ENCODE measurements around the gene PIK3CB.
"Not testable (repeated sequence)": the region's sequence is repeated elsewhere in the genome, so short reads cannot be mapped to it uniquely, and the experiment has no call there.

Gene PIK3CB

DNA sequence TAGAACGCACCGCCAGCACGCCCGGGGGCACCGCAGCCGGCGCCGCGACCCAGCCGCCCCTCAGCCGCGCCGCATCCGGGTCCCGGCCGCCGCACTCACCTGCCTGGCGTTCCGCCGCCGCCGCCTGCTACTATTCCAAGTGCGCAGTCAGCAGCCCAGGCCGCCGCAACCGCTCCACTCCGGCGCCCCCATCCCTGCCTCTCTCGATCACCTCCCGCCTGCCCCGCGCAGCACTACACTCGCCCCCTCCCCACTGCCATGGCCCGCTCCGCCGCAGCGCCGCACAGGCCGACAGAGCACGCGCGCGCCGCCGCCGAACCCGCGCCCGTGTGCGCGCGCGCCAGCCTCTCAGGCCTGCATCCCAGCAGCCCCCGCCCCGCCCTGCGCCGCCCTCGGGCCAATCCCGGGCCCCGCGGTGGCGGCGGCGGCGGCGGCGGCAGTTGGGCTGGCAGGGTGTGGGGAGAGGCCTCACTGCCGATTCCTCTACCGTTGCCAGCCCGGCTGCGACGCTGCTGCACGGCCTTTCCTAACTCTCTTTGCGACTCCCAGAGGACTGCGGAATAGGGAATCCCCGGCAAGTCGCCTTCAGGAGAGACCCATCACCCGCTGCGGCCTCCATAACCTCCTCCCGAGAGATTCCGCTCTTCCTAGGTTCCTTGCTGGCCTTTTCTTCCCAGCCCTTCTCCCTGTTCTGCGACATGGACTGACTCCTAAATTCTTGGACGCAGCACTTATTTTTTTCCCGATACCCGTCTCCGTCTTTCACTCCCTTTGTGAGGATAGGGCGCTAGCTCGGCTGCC lies at the start of gene PIK3CB:
PIK3CB (minus strand) TSS at position 333 of the 801 bp plus-strand sequence. CDS start 75,585 bp downstream, outside the sequence.
- DNase-seq, result peak; percentile 85 to 86

DNA sequence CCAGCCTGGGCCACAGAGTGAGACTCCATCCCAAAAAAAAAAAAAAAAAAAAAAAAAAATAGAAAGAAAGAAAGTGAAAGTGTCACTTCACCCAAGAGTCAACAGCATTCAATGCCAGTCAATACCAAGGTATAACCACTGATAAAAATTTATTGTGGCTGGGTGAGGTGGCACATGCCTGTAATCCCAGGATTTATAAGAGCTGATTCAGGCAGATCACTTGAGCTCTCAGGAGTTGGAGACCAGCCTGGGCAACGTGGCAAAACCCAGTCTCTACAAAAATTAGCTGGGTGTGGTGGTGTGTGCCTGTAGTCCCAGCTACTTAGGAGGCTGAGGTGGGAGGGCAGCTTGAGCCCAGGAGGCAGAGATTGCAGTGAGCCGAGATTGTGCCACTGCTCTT lies 46.5 kb upstream of the PIK3CB start:
- DNase-seq, result no peak

DNA sequence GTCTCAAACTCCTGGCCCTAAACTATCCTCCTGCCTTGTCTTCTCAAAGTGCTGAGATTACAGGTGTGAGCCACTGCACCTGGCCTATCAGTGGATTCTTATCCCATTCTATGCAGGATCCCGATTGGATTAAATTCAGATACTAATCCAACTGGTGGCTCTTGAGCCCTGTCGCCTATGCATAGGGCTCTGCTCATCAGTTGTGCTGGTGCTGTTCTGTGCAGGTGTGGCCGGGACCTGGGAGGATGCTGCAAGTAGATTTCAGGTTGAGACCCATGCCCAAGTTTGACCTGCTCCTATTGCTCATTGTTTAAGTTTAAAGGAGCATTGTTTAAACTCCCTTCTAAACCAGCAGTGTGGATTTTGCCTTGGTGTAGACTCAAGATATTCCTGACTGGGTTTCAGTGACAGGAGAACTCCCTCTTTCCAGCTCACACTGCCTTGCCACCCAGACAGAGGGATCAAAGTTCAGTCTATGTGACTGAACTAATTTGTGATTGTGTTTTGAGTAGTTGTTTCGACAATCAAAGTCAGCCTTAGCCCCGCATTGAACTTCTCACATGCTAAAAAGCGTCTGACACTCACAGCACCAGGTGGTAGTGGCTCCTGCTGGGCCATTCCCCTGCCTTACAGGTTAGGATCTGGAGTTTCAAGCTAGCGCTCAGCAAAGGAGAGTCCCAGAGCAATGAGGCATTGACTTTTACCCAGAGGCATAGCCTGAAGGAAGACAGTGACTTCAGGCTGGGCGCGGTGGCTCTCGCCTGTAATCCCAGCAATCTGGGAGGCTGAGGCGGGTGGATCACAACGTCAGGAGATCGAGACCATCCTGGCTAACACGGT lies 45.0 kb upstream of the PIK3CB start:
- DNase-seq, result no peak

DNA sequence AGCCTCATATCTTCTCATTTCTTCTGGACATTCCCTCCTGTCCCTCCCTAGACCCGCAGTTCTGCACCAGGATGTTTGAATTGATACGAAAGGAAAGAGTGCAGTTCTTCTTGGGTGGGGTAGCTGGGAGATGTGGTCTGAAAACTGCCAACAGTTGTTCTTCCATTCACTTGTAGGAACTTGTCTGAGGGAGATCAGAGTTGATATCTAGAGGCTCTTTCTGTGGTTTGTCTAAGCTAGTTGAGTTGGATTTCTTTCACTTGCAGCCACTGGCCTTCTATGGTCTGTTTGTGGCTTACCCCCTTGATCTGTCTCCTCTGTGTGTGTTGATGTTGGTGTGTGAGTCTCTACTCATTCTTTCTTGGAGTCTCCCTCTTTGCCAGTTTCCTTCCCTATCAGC lies 42.5 kb upstream of the PIK3CB start:
- DNase-seq, result no peak

DNA sequence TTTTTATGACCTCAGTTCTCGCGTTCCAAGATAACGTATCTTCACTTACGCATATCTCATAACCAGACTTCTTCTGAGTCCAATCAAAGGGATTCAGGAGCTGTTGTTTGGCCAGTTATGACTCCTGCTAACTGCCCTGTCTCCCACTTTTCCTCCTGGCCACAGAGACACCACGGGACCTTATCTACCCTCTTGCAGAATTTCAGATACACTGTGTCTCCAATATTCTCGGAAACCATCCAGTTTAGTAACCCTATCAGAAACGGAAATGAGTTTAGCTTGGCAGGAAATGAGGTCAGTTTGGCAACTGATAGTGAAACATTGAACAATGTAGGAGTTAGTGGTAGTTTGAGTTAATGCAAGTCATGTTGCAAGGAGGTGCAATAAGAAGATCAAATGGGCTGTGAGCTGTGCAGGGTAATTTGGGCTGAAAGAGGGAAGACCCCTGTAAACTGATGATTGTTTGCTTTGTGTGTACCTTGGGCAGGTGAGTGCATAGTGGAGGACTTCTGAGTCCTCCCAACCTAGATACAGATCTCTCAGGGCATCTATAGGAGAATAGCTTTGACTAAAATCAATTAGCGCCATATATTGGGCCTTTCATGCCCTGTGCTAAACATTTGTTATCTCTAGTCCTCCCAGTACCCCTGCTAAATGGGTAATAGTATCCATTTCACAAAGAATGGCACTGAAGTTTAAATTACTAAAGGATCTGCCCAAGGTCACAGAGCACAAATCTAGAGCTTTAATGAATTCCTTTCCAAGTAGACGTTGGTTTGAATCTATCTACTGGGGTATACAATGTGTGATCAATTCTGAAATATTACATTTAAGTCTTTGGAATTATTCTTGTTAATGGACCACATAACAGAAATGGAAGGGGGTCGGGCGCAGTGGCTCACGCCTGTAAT lies 41.3 kb upstream of the PIK3CB start:
- DNase-seq, result peak in 1 of 2 donors; percentile 12

DNA sequence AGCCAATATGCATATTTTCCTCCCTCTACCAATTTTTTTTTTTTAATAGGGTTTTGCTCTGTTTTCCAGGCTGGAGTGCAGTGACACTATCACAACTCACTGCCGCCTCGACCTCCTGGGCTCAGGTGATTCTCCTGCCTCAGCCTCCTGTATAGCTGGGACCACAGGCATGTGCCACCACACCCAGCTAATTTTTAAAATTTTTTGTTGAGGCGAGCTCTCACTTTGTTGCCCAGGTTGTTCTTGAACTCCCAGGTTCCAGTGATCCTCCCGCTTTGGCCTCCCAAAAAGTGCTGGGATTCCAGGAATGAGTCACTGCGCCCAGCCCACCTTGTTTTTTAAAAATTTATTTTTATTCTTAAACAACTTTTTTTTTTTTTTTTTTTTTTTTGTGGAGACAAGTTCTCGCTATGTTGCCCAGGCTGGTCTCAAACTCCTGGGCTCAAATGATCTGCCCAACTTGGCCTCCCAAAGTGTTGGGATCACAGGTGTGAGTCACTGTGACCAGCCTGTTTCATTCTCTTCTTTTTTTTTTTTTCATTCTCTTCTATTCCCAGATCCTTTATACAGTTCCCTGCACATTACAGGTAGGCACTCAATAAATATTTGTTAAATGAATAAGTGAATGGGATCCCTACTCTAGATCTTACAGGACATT lies 40.5 kb upstream of the PIK3CB start:
- no peak for DNase-seq

DNA sequence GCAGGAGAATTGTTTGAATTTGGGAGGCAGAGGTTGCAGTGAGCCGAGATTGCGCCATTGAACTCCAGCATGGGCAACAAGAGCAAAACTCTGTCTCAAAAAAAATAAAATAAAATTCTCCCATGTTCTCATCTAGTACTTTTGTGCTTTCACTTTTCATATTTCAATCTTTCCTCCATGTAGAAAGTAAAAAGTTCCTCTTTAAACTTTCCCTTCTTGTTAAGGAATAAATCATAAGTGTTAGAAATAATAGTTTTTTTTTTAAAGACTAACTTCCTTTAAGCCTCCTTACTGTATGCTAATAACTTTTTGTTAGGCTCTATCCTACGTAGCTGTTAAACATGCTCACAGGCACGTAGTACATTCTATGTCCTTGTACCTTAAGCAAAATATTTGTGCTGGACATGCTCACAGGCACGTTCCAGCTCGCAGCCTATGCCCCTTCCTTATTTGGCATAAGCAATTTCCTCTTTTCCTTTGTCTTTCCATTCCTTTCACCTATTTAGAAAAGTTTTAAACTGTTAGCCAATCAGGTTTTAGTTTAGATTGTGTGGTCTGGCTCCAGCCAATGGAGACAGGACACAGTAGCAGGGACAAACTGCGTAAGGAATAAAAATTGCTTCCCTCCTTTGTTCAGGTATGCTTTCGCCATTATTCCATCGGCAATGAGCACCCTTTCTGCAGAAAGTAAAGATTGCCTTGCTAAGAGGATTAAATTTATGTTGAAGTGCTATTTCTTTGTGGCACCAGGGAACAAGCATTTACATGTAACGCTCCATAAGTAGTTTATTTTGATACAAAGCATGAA lies 38.9 kb upstream of the PIK3CB start:
- no peak for DNase-seq

DNA sequence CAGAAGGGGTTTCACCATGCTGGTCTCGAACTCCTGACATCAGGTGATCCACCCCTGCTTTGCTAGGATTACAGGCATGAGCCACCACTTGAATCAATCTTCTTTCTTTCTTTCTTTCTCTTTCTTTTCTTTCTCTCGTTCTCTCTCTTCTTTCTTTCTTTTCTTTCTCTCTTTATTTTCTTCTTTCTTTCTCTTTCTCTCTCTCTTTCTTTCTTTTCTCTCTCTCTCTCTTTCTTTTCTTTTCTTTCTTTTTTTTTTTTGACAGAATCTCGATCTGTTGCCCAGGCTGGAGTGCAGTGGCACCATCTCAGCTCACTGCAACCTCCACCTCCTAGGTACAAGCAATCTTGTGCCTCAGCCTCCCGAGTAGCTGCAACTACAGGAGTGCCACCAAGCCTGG lies 37.9 kb upstream of the PIK3CB start:
- no peak for DNase-seq

DNA sequence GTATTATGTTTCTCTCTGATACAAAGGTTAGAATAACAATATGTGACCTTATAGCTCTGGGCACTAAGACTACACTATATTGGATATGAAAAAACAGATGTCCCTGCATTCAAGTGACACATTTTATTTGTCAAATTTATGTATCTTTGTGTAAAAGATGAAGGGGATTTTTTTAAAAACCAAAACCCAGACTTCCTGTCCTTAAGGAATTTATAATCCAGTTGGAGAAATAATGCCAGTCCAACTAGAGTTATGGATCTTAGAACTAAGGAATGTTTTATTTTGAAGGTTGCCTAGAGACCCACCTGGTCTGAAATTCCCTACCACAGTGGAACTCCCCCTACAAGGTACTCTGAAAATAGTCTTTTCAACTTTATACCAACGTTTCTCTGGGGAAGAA lies 33.3 kb upstream of the PIK3CB start:
- DNase-seq, result no peak

DNA sequence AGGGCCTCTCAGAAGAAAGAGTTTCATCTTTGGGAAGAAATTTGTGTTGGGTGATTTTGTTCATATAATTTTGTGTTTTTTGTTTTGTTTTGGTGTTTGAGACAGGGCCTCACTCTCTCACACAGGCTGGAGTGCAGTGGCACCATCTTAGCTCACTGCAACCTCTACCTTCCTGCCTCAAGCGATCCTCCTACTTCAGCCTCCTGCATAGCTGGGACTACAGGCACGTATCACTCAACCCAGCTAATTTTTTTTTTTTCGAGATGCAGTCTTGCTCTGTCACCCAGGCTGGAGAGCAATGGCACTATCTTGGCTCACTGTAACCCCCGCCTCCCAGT lies 29.0 kb upstream of the PIK3CB start:
- DNase-seq, result no peak

DNA sequence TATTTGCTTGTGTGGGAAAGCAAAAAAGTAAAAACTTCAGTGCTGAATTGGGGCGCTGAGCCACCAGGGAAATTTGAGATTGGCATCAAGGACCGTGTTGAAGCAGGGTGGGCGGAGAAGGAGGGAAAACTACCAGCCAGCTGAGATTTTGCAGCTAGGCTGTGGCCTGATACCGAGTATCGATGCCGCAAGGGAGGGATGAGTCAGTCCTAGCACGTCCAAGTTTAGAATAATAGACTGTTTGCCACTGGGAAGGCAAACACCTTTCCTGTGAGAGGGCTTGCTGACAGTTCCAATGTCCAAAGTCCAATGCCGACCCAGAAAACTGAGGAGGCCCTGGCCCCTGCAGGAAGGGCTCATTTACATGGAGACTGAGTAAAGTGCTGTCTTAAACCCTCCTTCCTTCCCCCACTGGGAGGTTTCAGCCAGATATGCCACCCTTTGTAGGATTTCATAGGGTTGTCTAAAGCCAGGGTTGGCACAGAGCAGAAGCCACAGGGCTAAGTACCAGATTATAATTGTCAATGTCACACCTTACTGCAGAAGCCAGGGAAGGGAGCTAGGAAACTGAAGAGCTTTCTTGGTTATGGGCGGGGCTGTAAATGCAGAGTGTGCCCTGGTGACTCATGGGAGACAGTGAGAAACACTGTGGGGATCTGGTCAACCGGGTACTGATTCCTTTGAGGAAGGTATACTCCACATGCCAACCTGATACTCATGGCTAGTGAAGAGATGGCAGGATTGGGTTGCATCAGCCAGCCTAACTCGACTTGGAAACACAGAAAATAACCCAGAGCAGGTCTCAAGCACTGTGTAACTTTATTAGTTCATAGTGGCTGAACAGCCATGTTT lies 28.4 kb upstream of the PIK3CB start:
- DNase-seq, result peak in 1 of 2 donors; percentile 24

DNA sequence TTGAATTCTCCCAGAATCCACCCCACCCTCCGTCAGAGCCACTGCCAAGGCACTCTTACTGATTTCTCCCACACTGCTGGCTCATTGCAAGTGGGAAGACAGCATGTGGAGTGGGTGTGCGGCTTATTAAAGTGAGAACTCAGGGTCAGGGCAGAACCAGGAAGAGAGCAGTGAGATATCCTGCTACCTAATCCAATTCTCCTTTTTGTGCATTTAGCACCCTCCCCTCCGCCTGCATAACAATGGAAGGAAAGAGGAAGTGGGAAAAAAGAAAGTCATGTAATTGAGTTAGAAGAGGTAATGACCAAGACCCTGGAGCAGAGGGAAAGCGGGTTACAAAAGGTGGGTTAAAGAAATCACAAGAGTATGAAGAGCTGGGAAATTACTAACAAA lies 27.8 kb upstream of the PIK3CB start:
- DNase-seq, result peak in 1 of 2 donors; percentile 7

DNA sequence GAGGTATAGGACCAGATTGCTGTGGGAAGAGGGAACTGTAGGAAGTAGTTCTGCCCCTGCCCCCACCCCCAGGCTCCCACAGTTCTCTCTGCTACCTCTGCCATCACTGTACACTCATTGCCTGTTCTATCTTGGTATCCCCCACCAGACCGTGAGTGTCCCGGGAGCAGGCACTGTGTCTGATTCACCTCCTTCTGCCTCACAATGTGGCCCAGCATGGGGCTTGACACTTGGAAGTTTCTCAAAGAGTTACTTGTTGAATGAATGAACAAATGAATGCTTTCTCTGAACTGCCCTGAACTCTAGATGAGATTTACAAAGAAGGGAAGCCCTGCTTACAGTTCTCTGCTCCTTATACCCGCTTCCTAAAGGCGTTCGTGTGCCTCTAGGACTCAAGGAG lies 27.1 kb upstream of the PIK3CB start:
- no peak for DNase-seq

DNA sequence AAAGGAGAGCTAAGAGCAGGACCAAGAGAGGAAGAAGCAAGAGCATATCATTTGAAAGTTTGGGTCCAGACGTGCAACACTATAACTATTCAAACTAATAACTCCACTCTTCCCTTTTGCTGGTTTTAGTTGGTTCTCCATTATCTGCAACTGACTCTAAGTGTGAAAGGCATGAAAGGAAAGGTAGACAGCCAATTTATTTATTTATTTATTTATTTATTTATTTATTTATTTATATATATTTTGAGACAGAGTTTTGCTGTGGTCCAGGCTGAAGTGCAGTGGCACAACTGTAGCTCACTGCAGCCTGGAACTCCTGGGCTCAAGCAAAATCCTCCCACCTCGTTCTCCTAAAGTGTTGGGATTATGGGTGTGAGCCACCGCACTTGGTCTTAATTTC lies 22.1 kb upstream of the PIK3CB start:
- DNase-seq, result no peak

DNA sequence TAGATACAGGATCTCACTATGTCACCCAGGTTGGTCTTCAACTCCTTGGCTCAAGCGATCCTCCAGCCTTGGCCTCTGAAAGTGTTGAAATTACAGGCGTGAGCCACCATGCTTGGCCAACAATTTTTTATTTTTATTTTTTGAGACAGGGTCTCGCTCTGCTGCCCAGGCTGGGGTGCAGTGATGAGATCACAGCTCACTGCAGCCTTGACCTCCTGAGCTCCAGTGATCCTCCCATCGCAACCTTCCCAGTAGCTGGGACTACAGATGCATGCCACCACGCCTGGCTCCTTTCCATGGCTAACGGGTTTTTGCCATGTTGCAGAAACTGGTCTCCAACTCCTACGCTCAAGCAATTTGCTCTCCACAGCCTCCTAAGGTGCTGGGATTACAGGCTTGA lies 20.2 kb upstream of the PIK3CB start:
- no peak for DNase-seq

DNA sequence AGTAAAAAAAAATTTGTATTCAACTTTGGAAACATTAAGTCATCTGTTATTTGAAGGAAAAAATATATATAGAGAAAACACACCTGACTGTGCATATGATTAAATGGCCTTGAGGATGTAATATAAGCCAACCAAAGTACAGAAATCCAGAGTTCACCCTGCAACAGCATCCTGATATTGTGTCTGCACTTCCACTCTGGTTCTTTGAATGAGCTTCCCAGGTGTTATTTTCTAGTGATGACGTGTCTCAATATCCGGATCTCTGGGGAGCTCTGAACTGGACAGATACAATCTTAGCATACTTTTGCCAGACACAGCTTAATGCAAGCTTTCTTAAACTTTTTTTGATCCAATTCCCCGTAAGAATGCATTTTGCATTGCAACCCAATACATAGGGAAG lies 19.5 kb upstream of the PIK3CB start:
- no peak for DNase-seq

DNA sequence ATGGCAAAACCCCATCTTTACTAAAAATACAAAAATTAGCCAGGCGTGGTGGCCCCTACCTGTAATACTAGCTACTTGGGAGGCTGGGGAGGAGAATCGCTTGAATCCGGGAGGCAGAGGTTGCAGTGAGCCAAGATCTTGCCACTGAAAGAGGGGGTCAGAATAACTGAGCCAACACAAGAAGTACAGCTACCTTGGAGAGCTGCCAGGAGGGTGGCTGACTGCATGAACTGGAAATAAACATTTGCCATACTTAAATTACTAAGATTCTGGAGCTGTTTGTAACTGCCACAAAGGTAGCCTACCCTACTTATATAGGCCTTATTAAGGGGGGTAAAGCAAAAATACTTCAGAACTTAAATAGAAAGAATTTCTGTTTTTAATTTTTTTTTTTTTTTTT lies 15.4 kb upstream of the PIK3CB start:
- DNase-seq, result no peak

DNA sequence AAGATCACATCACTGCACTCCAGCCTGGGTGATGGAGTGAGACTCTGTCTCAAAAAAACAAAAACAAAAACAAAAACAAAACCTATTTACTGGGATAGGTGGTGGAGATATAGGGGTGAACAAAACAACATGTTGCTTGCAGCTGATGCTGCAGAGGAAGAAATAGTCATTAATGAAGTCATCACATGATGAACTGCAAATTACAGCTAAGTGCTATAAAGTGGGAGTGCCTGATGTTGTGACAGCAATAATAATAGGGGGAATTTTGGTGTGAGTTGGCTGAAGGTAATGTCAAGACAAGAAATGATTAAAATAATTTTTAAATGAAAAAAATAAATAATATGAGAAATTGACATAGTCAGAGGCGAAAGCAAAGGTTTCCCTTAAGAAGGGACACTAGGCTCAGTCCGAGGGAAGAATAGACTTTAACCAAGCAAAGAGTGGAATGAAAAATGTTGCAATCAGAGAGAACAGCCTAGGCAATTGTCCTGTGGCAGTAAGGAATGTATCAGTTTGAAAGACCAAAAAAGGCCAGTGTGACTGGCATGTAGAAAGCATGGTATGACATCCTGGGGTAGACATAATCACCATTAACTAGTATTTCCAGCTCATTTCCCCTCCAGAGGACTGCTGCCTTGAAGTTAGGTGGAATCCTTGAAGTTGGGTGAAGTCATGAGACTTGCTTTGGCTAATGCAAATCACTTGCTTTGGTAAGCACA lies 14.7 kb upstream of the PIK3CB start:
- DNase-seq, result no peak

DNA sequence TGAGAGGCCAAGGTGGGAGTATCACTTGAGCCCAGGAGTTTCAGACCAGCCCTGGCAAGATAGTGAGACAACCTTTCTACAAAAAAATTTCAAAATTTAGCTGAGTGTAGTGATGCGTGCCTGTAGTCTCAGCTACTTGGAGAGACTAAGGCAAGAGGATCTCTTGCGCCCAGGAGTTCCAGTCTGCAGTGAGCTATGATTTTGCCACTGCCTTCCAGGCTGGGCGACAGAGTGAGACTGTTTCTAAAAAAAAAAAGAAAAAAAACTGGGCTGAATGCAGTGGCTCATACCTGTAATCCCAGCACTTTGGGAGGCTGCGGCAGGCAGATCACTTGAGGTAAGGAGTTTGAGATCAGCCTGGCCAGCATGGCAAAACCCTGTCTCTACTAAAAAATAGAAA lies 14.0 kb upstream of the PIK3CB start:
- DNase-seq, result no peak

DNA sequence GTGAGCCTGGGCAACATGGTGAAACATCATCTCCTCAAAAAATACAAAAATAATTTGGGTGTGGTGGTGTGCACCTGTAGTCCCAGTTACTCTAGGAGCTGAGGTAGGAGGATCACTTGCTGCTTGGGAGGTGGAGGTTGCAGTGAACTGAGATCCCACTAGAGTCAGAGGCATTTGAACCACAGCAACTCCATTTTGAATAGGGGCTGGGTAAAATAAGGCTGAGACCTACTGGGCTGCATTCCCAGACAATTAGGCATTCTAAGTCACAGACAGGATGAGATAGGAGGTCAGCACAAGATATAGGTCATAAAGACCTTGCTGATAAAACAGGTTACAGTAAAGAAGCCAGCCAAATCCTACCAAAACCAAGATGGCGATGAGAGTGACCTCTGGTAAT lies 12.1 kb upstream of the PIK3CB start:
- not testable (repeated sequence) for DNase-seq
